Measurements from ENCODE around the gene FHOD3.

DNA sequence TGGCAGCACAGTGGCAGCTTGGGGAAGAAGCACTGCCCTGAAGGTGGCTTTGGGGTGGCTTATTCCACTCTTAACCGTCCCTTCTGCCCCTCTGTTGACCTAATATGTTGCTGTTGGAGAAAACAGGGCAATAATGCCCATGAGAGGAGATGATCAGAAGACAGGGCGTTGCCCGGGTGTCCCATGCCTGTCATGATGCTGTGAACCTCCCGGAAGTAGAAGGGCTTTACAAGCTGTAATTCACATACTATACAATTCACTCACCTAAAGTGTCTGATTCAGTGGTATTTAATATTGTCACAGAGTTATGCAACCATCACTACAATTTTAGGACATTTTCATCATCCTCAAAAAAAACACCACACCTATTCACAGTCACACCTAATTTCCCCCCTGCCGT lies 112.3 kb downstream of the FHOD3 start:
- TF ChIP-seq EP300 (IDR thresholded peaks at IDR 0.05; ENCODE audit: borderline replicate concordance in 1 of 2, low read depth in 2 of 2, low read length in 2 of 2) (no peak), USF2 (IDR thresholded peaks at IDR 0.05; ENCODE audit: low read length) (no peak), CEBPB (IDR thresholded peaks at IDR 0.05; ENCODE audit: low read depth, low read length) (no peak), CHD2 (IDR thresholded peaks at IDR 0.05; ENCODE audit: low read length) (no peak), RNF2 (IDR thresholded peaks at IDR 0.05; ENCODE audit: borderline replicate concordance, low read depth, low read length, missing control alignments, poor library complexity, severe bottlenecking) (no peak), RAD21 (IDR thresholded peaks at IDR 0.05 in 1 of 2, conservative IDR thresholded peaks at IDR 0.05 in 1 of 2; ENCODE audit: low read depth in 2 of 2, low read length in 2 of 2) (no peak), KDM5A (IDR thresholded peaks at IDR 0.05; ENCODE audit: low read length) (no peak), ZNF274 (IDR thresholded peaks at IDR 0.05; ENCODE audit: borderline replicate concordance, extremely low read depth, low read length) (no peak), JUN (IDR thresholded peaks at IDR 0.05; ENCODE audit: low read depth, low read length) (no peak), TAF1 (IDR thresholded peaks at IDR 0.05; ENCODE audit: low read depth, low read length) (no peak)
- TF ChIP-seq, protein P1, sequence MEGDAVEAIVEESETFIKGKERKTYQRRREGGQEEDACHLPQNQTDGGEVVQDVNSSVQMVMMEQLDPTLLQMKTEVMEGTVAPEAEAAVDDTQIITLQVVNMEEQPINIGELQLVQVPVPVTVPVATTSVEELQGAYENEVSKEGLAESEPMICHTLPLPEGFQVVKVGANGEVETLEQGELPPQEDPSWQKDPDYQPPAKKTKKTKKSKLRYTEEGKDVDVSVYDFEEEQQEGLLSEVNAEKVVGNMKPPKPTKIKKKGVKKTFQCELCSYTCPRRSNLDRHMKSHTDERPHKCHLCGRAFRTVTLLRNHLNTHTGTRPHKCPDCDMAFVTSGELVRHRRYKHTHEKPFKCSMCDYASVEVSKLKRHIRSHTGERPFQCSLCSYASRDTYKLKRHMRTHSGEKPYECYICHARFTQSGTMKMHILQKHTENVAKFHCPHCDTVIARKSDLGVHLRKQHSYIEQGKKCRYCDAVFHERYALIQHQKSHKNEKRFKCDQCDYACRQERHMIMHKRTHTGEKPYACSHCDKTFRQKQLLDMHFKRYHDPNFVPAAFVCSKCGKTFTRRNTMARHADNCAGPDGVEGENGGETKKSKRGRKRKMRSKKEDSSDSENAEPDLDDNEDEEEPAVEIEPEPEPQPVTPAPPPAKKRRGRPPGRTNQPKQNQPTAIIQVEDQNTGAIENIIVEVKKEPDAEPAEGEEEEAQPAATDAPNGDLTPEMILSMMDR (IDR thresholded peaks at IDR 0.05; ENCODE audit: control extremely low read depth in 1 of 3, insufficient read depth in 1 of 3, low read depth in 1 of 3, low read length in 3 of 3): no peak
- TF ChIP-seq, protein P2, sequence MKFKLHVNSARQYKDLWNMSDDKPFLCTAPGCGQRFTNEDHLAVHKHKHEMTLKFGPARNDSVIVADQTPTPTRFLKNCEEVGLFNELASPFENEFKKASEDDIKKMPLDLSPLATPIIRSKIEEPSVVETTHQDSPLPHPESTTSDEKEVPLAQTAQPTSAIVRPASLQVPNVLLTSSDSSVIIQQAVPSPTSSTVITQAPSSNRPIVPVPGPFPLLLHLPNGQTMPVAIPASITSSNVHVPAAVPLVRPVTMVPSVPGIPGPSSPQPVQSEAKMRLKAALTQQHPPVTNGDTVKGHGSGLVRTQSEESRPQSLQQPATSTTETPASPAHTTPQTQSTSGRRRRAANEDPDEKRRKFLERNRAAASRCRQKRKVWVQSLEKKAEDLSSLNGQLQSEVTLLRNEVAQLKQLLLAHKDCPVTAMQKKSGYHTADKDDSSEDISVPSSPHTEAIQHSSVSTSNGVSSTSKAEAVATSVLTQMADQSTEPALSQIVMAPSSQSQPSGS (IDR thresholded peaks at IDR 0.05; ENCODE audit: low read length): no peak
